Keratinocyte (primary cell): ENCODE data around the gene MS4A15. TPM values are rescaled to one million over a fixed set of nuclear protein-coding genes. Genes with fewer than 3 reads are reported as not detected.

ENCODE experiments used
- DNase-seq: peaks from one replicate; pipeline ENCODE4 v3.0.0-alpha.2; 2011; ENCODE audit warnings: low read depth, missing footprints, low spot score
- FAIRE-seq: peaks from 2 replicates; lab custom pipeline; 2011; peaks lifted over from hg19 to GRCh38; lab: Jason Lieb, UNC
- H2AFZ ChIP-seq: 2 replicates; pipeline ENCODE4 v1.6.0; 2012; ENCODE audit warnings: low read length, control low read depth, inconsistent platforms; ENCODE audit not compliant: control insufficient read depth
- H3K27ac ChIP-seq: 2 replicates; pipeline ENCODE4 v1.5.1; 2011; ENCODE audit warnings: low read length; ENCODE audit not compliant: control insufficient read depth, insufficient read depth
- H3K27me3 ChIP-seq: 3 replicates; pipeline ENCODE4 v1.6.0; 2011; ENCODE audit warnings: low read length; ENCODE audit not compliant: control insufficient read depth, insufficient read depth; ENCODE audit errors: extremely low read depth
- H3K36me3 ChIP-seq, 2 experiments: 2 replicates in 1 of 2; 3 replicates in 1 of 2; pipeline ENCODE4 v1.5.1; 2011; ENCODE audit warnings: low read length in 2 of 2, mild to moderate bottlenecking in 1 of 2; ENCODE audit not compliant: control insufficient read depth in 2 of 2, insufficient read depth in 2 of 2; ENCODE audit errors: extremely low read depth in 1 of 2
- H3K4me1 ChIP-seq: 3 replicates; pipeline ENCODE4 v1.5.1; 2011; ENCODE audit warnings: low read length; ENCODE audit not compliant: control insufficient read depth, insufficient read depth; ENCODE audit errors: extremely low read depth
- H3K4me2 ChIP-seq: 3 replicates; pipeline ENCODE4 v1.6.0; 2011; ENCODE audit warnings: low read depth, low read length; ENCODE audit not compliant: control insufficient read depth, insufficient read depth; ENCODE audit errors: extremely low read depth
- H3K4me3 ChIP-seq, 3 experiments: fragments of 200-600 bp in 1 of 3; sonication (generic) in 1 of 3; 2 replicates in 2 of 3; 3 replicates in 1 of 3; pipeline ENCODE4 v1.5.1; 2011 to 2016; ENCODE audit warnings: low read length in 3 of 3, mild to moderate bottlenecking in 3 of 3, control low read depth in 2 of 3, inconsistent platforms in 1 of 3, low read depth in 1 of 3, mixed read lengths in 1 of 3, mixed run types in 1 of 3, moderate library complexity in 1 of 3; ENCODE audit not compliant: control insufficient read depth in 2 of 3, insufficient read depth in 2 of 3; ENCODE audit errors: extremely low read depth in 1 of 3
- H3K79me2 ChIP-seq: 2 replicates; pipeline ENCODE4 v1.6.0; 2012; ENCODE audit warnings: low read length; ENCODE audit not compliant: control insufficient read depth, insufficient read depth
- H3K9ac ChIP-seq: 3 replicates; pipeline ENCODE4 v1.6.0; 2011; ENCODE audit warnings: low read length; ENCODE audit not compliant: control insufficient read depth, insufficient read depth; ENCODE audit errors: extremely low read depth
- H3K9me1 ChIP-seq: 3 replicates; pipeline ENCODE4 v1.6.0; 2011; ENCODE audit warnings: low read length; ENCODE audit not compliant: control insufficient read depth, insufficient read depth; ENCODE audit errors: extremely low read depth
- H3K9me3 ChIP-seq: 2 replicates; pipeline ENCODE4 v1.5.1; 2012; ENCODE audit warnings: low read depth, low read length; ENCODE audit not compliant: control insufficient read depth
- H4K20me1 ChIP-seq: 3 replicates; pipeline ENCODE4 v1.6.0; 2011; ENCODE audit warnings: low read length; ENCODE audit not compliant: control insufficient read depth, insufficient read depth; ENCODE audit errors: extremely low read depth
- CTCF ChIP-seq, 3 experiments: IDR thresholded peaks in 1 of 3; conservative IDR thresholded peaks in 1 of 3; optimal IDR thresholded peaks in 1 of 3; 2 replicates in 2 of 3; 3 replicates in 1 of 3; pipeline versions ENCODE3 to v1.5.1; 2011; ENCODE audit warnings: low read length in 3 of 3, mild to moderate bottlenecking in 3 of 3, moderate library complexity in 2 of 3, control low read depth in 1 of 3, inconsistent platforms in 1 of 3; ENCODE audit not compliant: insufficient read depth in 2 of 3; ENCODE audit errors: extremely low read depth in 1 of 3
- EZH2 ChIP-seq: IDR thresholded peaks from one replicate; pipeline ENCODE4 v1.6.1; 2012; ENCODE audit warnings: inconsistent platforms, mild to moderate bottlenecking, low read length, moderate library complexity
- dilution Hi-C: fragments of 300-500 bp; cut with MboI; formaldehyde crosslinking; loops from one replicate; pipeline ENCODE4 v1.7.0; 2020; ENCODE audit warnings: low sequenced_read_pairs; ENCODE audit not compliant: extremely low pct_ligation_motif_present
- polyA plus RNA-seq, 5 experiments: library from polyadenylated mRNA; depleted of rRNA in 3 of 5; stranded (reverse) in 3 of 5; stranded (forward) in 1 of 5; unstranded in 1 of 5; fragments of >200 nt; gene quantifications; 1 replicate in 1 of 5; 2 replicates in 3 of 5; 3 replicates in 1 of 5; pipeline versions ENCODE4 v1.2.1 to v1.2.3, GENCODE V29; 2011 to 2012; ENCODE audit warnings: missing spikeins in 2 of 5, low read depth in 1 of 5, low replicate concordance in 1 of 5

MS4A15 gene
- polyA plus RNA-seq, 1 donor (not counting 4 experiments of a cell fraction or from before 2014, with no cell fraction given): 0.03 TPM

GRCh38 chr11:60769811-60770210, 13.1 kb downstream of the MS4A15 start:
- Histone ChIP-seq H4K20me1 (no peaks in the 10 kb centered on the region), H3K4me3 (no peak overlapping the region), H3K4me2 (peak overlapping the region; percentile 34), H3K79me2 (no peaks in the 10 kb centered on the region), H3K36me3 (no peaks in the 10 kb centered on the region), H3K9me1 (peaks cover 3% of the 10 kb centered on the region), H3K27me3 (no peaks in the 10 kb centered on the region), H3K9me3 (no peaks in the 10 kb centered on the region), H2AFZ (no peak overlapping the region), H3K9ac (no peak overlapping the region), H3K27ac (no peak overlapping the region), H3K4me1 (peaks cover 8% of the 10 kb centered on the region)
- dilution Hi-C loops: no loop called here
- DNase-seq: no peak
- TF ChIP-seq EZH2 (no peak), CTCF (optimal IDR thresholded peaks at IDR 0.05 in 1 of 3, IDR thresholded peaks at IDR 0.05 in 1 of 3, conservative IDR thresholded peaks at IDR 0.05 in 1 of 3; ENCODE audit: extremely low read depth in 1 of 3, insufficient read depth in 2 of 3, low read length in 3 of 3) (no peak)
- FAIRE-seq: no peak

GRCh38 chr11:60771146-60771545, 14.5 kb downstream of the MS4A15 start:
- Histone ChIP-seq H3K4me1 (peaks cover 8% of the 10 kb centered on the region), H2AFZ (no peak overlapping the region), H3K9ac (no peak overlapping the region), H3K27me3 (no peaks in the 10 kb centered on the region), H4K20me1 (no peaks in the 10 kb centered on the region), H3K9me1 (peaks cover 3% of the 10 kb centered on the region), H3K9me3 (no peaks in the 10 kb centered on the region), H3K79me2 (no peaks in the 10 kb centered on the region), H3K4me2 (no peak overlapping the region), H3K27ac (no peak overlapping the region), H3K36me3 (no peaks in the 10 kb centered on the region), H3K4me3 (no peak overlapping the region)
- FAIRE-seq: no peak
- dilution Hi-C loops: no loop called here
- no peak for DNase-seq
- TF ChIP-seq CTCF (optimal IDR thresholded peaks at IDR 0.05 in 1 of 3, IDR thresholded peaks at IDR 0.05 in 1 of 3, conservative IDR thresholded peaks at IDR 0.05 in 1 of 3; ENCODE audit: extremely low read depth in 1 of 3, insufficient read depth in 2 of 3, low read length in 3 of 3) (no peak), EZH2 (no peak)
